GM18907 (cell line): ENCODE measurements around the gene ALG3.

ENCODE experiments used
- ATAC-seq: cut with Tn5 transposase; IDR thresholded peaks from one replicate; pipeline ENCODE4 v1.9.1; 2021; ENCODE audit warnings: mild to moderate bottlenecking, moderate library complexity; ENCODE audit not compliant: unreplicated experiment

ALG3 gene

GRCh38 chr3:184198509-184198908 lies 50.3 kb downstream of the ALG3 start:
- no peak for ATAC-seq

- no peak for ATAC-seq
Observed at GRCh38 chr3:184196536-184196935, 52.2 kb downstream of the ALG3 start.

- no peak for ATAC-seq
Observed at GRCh38 chr3:184193991-184194539, 54.7 kb downstream of the ALG3 start.

- ATAC-seq, result no peak
Observed at GRCh38 chr3:184192889-184193288, 55.9 kb downstream of the ALG3 start.
